PC-9 (cell line): ENCODE data around the gene BEST3.

Experiments
- EZH2 ChIP-seq: fragments of 200-600 bp; sonication (generic); IDR thresholded peaks from 2 replicates; pipeline ENCODE4 v1.8.0; 2017; ENCODE audit warnings: antibody characterized with exemption, low read depth
- TF ChIP-seq, protein P1 (sequence below): fragments of 200-600 bp; sonication (generic); conservative IDR thresholded peaks from 2 replicates; pipeline ENCODE4 v1.6.1; 2017; ENCODE audit warnings: mixed run types, antibody characterized with exemption, mild to moderate bottlenecking, moderate library complexity

DNA sequence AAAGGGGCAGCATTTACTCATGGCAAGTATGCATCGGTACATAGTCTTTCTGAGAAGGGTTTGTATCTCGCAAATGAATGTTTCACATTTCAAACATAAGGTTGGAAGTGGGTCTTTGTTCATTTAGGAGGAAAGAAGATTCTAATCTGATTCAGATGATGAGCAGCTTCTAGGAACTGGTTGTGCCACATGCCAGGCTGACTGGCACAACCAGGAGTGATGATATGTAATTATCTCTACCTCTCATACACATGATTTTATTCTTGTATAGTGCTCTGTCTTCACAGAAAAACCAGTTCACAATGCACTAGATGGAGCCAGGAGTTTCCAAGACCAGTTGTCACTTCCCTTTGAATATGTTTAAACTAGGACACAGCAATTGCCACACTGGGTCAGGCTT is 13.7 kb upstream of the BEST3 start:
- TF ChIP-seq, protein P1, sequence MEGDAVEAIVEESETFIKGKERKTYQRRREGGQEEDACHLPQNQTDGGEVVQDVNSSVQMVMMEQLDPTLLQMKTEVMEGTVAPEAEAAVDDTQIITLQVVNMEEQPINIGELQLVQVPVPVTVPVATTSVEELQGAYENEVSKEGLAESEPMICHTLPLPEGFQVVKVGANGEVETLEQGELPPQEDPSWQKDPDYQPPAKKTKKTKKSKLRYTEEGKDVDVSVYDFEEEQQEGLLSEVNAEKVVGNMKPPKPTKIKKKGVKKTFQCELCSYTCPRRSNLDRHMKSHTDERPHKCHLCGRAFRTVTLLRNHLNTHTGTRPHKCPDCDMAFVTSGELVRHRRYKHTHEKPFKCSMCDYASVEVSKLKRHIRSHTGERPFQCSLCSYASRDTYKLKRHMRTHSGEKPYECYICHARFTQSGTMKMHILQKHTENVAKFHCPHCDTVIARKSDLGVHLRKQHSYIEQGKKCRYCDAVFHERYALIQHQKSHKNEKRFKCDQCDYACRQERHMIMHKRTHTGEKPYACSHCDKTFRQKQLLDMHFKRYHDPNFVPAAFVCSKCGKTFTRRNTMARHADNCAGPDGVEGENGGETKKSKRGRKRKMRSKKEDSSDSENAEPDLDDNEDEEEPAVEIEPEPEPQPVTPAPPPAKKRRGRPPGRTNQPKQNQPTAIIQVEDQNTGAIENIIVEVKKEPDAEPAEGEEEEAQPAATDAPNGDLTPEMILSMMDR, result no peak
- no peak for TF ChIP-seq EZH2
